Measurements from ENCODE around the gene GALNT2.
A peak's percentile ranks its signal among the peaks of the same experiment; 100 is the strongest.

Gene GALNT2

DNA sequence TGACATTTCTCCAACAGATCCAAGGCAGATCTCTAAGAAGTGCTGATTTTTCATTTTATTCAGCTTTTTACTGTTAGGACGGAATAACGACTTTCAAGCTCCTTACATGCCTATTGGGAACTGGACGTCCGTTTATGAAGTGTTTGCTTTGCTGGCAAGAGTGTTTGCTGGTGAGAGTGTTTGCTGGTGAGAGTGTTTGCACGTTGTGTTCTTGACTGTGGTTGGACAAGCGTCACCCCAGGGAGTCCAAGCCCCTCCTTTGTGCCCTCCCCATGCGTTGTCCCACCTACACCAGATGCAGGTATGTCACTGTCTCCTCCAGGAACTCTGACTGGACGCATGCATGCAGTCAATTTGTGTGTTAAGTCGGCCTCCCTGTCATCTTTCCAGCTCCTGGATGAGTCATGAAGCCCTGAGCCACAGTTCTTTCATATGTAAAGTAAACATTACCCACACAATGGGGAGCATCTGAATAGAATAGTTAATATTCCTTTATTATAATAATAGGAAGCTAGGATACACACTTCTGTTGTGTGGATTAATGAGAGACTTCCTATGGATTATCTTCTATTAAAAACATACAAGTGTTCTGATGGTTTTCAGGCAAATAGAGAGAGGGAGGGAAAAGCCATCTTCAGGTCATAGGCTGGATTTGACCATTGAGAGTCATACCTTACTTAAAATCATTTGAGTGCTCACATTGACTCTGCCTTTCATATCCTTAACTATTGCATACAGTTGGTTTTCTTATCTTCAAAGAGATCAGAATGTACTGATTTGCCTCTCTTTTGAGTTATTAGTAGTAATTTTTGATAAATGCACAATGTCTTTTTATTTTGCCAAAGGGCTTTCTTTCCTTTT lies 119.2 kb downstream of the GALNT2 start:
- no peaks in the 10 kb centered on the region for H3K27me3 ChIP-seq (ENCODE audit: insufficient read depth, low read length)
- no peaks in the 10 kb centered on the region for H3K9me3 ChIP-seq (ENCODE audit: insufficient read depth, low read depth, low read length)
- H3K4me3 ChIP-seq (ENCODE audit: low read length), result no peak overlapping the region
- peak overlapping the region; percentile 71 for H3K27ac ChIP-seq (ENCODE audit: low read depth, low read length)
- WGBS, result 35% methylated on average over 9 of the region's 9 CpGs
- peaks cover 3% of the 10 kb centered on the region; the same call in 1 of the 2 replicates for H3K36me3 ChIP-seq (ENCODE audit: insufficient read depth, low read length)
- peaks cover 25% of the 10 kb centered on the region for H3K4me1 ChIP-seq (ENCODE audit: insufficient read depth, low read length)
- peak overlapping the region; percentile 44; the same call in 1 of the 2 replicates for H3K9ac ChIP-seq (ENCODE audit: low read depth, low read length)

DNA sequence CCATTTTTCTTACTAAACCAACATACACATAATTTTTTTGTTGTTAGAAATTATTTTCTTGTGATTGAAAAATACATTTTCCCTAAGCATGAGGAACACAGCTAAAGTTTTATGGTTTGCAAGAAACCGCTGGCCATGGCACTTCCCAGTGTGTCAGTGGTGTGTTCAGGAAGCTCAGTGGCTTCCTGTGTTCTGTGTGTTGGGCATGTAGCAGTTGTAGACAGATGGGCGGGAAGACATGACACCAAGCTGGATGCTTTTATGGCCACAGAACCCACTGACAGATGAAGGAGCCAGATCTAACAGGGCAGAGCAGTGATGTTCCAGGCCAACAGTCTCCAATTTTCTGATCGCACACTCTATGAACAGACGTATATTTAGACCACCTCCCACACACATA lies 119.8 kb downstream of the GALNT2 start:
- Histone ChIP-seq H3K9me3 (ENCODE audit: insufficient read depth, low read depth, low read length) (no peaks in the 10 kb centered on the region), H3K4me3 (ENCODE audit: low read length) (no peak overlapping the region), H3K27me3 (ENCODE audit: insufficient read depth, low read length) (no peaks in the 10 kb centered on the region), H3K9ac (ENCODE audit: low read depth, low read length) (no peak overlapping the region), H3K27ac (ENCODE audit: low read depth, low read length) (peak overlapping the region; percentile 51), H3K36me3 (ENCODE audit: insufficient read depth, low read length) (peaks cover 3% of the 10 kb centered on the region; the same call in 1 of the 2 replicates), H3K4me1 (ENCODE audit: insufficient read depth, low read length) (peaks cover 25% of the 10 kb centered on the region)
- WGBS, result 80% methylated on average over 4 of the region's 4 CpGs

DNA sequence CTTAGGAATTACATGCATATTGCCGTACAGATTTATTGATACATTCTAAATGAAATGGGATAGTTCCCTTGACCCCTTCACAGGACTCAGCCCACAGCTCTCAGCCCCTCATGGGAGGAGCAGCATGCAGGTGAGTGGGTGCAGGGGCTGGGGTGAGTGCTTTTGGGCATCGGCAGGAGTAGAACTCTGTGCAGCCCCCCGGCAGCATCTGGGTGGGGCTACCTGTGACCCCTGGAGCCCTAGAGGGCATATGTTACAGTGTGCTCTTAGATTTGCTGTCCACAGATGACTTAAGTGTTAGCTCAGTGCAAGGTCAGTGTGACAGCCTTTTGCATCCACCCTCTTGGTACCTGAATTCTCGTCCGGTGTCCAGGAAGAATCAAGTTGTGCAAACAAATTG lies 120.3 kb downstream of the GALNT2 start:
- H3K9ac ChIP-seq (ENCODE audit: low read depth, low read length), result no peak overlapping the region
- H3K27ac ChIP-seq (ENCODE audit: low read depth, low read length), result no peak overlapping the region
- WGBS, result 96% methylated on average over 5 of the region's 5 CpGs
- H3K36me3 ChIP-seq (ENCODE audit: insufficient read depth, low read length), result peaks cover 3% of the 10 kb centered on the region; the same call in 1 of the 2 replicates
- H3K9me3 ChIP-seq (ENCODE audit: insufficient read depth, low read depth, low read length), result no peaks in the 10 kb centered on the region
- H3K4me3 ChIP-seq (ENCODE audit: low read length), result no peak overlapping the region
- H3K4me1 ChIP-seq (ENCODE audit: insufficient read depth, low read length), result peaks cover 25% of the 10 kb centered on the region
- no peaks in the 10 kb centered on the region for H3K27me3 ChIP-seq (ENCODE audit: insufficient read depth, low read length)

DNA sequence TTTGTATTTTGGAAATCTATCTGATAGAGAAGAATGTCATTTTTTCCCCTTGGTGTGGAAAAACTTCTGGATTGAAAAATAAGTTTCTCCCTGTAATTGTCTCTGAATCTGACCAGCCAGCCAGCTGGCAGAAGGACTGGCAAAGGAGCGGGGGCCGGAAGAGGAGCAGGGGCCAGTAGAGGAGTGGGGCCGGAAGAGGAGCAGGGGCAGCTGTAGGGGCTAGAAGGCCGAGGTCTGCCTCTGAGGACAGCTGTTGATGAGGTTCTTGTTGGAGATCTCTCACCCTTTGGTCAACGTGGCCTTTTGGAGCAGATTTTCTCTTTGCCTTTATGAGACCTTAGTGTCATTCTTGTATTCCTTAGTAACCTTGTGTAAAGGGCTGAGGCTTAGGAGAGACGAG lies 121.8 kb downstream of the GALNT2 start:
- no peak overlapping the region for H3K27ac ChIP-seq (ENCODE audit: low read depth, low read length)
- 83% methylated on average over 6 of the region's 6 CpGs for WGBS
- H3K36me3 ChIP-seq (ENCODE audit: insufficient read depth, low read length), result peaks cover 3% of the 10 kb centered on the region; the same call in 1 of the 2 replicates
- peaks cover 28% of the 10 kb centered on the region for H3K4me1 ChIP-seq (ENCODE audit: insufficient read depth, low read length)
- H3K9me3 ChIP-seq (ENCODE audit: insufficient read depth, low read depth, low read length), result no peaks in the 10 kb centered on the region
- no peak overlapping the region for H3K4me3 ChIP-seq (ENCODE audit: low read length)
- no peaks in the 10 kb centered on the region for H3K27me3 ChIP-seq (ENCODE audit: insufficient read depth, low read length)
- no peak overlapping the region for H3K9ac ChIP-seq (ENCODE audit: low read depth, low read length)

DNA sequence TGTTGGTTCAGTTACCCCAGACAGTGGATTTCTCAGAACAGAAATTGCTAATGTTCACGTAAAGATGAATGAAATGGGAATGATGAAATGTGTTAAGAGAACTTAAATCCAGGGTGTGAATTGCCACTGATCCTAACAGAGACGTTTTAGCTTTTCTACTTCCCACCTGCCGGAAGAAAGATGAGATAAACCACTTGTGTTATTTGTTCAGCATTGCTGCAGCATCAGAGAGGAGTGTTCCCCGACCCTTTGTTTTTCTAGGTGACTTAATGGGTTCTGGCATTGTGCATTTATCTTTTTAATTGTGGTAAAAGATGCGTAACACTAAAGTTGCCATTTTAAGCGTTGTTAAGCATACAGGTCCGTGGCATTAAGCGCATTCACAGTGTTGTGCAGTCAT lies 122.3 kb downstream of the GALNT2 start:
- Histone ChIP-seq H3K27ac (ENCODE audit: low read depth, low read length) (no peak overlapping the region), H3K9ac (ENCODE audit: low read depth, low read length) (no peak overlapping the region), H3K4me3 (ENCODE audit: low read length) (no peak overlapping the region), H3K4me1 (ENCODE audit: insufficient read depth, low read length) (peaks cover 28% of the 10 kb centered on the region), H3K27me3 (ENCODE audit: insufficient read depth, low read length) (no peaks in the 10 kb centered on the region), H3K36me3 (ENCODE audit: insufficient read depth, low read length) (peaks cover 3% of the 10 kb centered on the region; the same call in 1 of the 2 replicates), H3K9me3 (ENCODE audit: insufficient read depth, low read depth, low read length) (no peaks in the 10 kb centered on the region)
- 88% methylated on average over 8 of the region's 8 CpGs for WGBS

DNA sequence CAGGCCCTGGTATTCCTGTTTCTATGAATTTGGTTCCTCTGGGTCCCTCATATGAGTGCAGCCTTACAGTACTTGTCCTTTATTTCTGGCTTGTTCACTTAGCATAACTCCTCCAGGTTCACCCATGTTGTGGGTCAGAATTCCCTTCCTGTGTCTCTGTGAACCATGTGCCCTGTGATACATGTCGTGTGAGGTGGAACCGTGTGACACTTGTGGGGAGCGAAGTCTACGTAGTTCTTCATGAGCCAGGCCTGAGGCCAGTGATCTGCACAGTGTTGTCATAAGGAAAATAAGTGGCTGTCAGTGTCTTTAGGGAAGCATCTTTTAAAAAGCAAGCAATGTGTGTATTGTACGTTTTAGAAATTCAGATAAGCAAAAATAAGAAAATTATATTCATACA lies 122.8 kb downstream of the GALNT2 start:
- no peaks in the 10 kb centered on the region for H3K9me3 ChIP-seq (ENCODE audit: insufficient read depth, low read depth, low read length)
- H3K27me3 ChIP-seq (ENCODE audit: insufficient read depth, low read length), result no peaks in the 10 kb centered on the region
- 95% methylated on average over 4 of the region's 5 CpGs for WGBS
- H3K36me3 ChIP-seq (ENCODE audit: insufficient read depth, low read length), result peaks cover 3% of the 10 kb centered on the region; the same call in 1 of the 2 replicates
- peaks cover 25% of the 10 kb centered on the region for H3K4me1 ChIP-seq (ENCODE audit: insufficient read depth, low read length)
- no peak overlapping the region for H3K27ac ChIP-seq (ENCODE audit: low read depth, low read length)
- H3K4me3 ChIP-seq (ENCODE audit: low read length), result no peak overlapping the region
- no peak overlapping the region for H3K9ac ChIP-seq (ENCODE audit: low read depth, low read length)

DNA sequence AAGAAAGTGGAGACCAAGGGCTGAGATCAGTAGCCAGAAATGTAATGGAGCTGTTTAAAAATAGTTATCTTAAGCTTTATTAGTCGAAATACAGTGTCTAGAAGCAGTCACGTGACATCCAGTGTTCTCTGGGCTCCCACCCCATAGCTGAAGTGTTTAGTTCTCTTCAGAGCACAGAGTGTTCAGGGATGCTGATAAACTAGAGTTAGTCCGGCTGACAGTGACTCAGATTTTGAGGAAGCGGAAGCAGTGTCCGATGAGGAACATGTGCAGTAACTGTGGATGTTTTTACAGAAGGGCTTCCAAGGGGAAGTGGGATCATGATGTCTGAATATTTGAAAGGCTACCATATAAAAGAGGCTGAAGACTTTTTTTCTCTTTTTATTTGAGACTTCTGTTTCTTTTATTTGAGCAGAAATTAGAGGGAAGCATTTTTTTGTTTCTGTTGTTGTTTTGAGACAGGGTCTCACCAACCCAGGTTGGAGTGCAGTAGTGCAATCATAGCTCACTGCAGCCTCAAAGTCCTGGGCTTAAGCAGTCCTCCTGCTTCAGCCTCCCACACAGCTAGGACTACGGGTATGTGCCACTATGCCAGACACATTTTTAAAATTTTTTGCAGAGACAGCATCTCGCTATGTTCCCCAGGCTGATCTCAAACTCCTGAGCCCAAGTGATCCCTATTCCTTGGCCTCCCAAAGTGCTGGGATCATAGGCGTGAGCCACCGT lies 124.2 kb downstream of the GALNT2 start:
- H3K4me1 ChIP-seq (ENCODE audit: insufficient read depth, low read length), result peaks cover 11% of the 10 kb centered on the region
- H3K36me3 ChIP-seq (ENCODE audit: insufficient read depth, low read length), result peaks cover 3% of the 10 kb centered on the region; the same call in 1 of the 2 replicates
- WGBS, result 95% methylated on average over 9 of the region's 9 CpGs
- no peaks in the 10 kb centered on the region for H3K27me3 ChIP-seq (ENCODE audit: insufficient read depth, low read length)
- no peak overlapping the region for H3K9ac ChIP-seq (ENCODE audit: low read depth, low read length)
- H3K27ac ChIP-seq (ENCODE audit: low read depth, low read length), result no peak overlapping the region
- no peaks in the 10 kb centered on the region for H3K9me3 ChIP-seq (ENCODE audit: insufficient read depth, low read depth, low read length)
- H3K4me3 ChIP-seq (ENCODE audit: low read length), result no peak overlapping the region

DNA sequence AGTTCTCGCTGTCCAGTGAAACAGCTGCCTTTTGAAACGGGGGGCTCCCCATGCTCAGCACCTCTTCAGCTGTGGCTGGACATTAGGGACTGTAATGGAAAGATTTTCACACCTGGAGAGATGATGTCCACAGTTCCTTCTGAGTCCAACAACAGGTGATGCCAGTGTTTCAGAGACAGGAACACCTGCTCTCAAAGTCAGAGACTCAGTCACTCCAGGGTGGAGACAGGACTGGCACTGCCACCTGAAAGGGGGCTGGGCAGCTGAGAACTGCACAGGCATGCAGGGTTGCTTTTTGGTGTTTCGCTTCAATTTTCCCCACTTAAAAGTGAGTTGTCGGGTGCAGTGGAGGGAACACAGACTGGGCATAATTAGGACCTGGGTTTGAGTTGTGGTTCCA lies 124.8 kb downstream of the GALNT2 start:
- H3K27me3 ChIP-seq (ENCODE audit: insufficient read depth, low read length), result no peaks in the 10 kb centered on the region
- no peak overlapping the region for H3K4me3 ChIP-seq (ENCODE audit: low read length)
- H3K9ac ChIP-seq (ENCODE audit: low read depth, low read length), result no peak overlapping the region
- H3K9me3 ChIP-seq (ENCODE audit: insufficient read depth, low read depth, low read length), result no peaks in the 10 kb centered on the region
- H3K4me1 ChIP-seq (ENCODE audit: insufficient read depth, low read length), result peaks cover 5% of the 10 kb centered on the region; the same call in 1 of the 2 replicates
- H3K36me3 ChIP-seq (ENCODE audit: insufficient read depth, low read length), result peaks cover under 1% of the 10 kb centered on the region; the same call in 1 of the 2 replicates
- WGBS, result 96% methylated on average over 4 of the region's 4 CpGs
- no peak overlapping the region for H3K27ac ChIP-seq (ENCODE audit: low read depth, low read length)

DNA sequence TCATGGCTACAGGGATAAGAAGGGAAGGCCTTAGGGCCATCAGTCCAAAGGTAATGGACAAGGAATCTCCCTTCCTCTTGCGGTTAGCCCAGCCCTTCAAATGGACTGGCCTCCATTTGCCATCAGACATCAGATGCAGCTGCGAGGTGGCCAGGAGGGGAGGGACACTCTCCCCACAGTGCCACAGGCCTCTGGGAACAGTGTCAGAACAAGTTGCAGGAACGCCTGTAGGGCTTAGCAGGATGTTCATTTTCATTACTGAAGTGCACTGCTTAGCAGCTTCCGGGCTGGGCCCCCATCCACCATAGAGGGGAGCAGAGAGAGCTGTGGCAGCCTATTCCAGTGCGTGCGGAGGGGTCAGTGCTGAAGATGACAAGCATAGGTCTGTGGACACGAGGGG lies 127.5 kb downstream of the GALNT2 start:
- no peak overlapping the region for H3K9ac ChIP-seq (ENCODE audit: low read depth, low read length)
- WGBS, result 92% methylated on average over 7 of the region's 7 CpGs
- H3K9me3 ChIP-seq (ENCODE audit: insufficient read depth, low read depth, low read length), result no peaks in the 10 kb centered on the region
- 0 out of 2 replicates have a peak, but pooled peaks cover 4% of the 10 kb centered on the region for H3K4me1 ChIP-seq (ENCODE audit: insufficient read depth, low read length)
- H3K4me3 ChIP-seq (ENCODE audit: low read length), result no peak overlapping the region
- no peaks in the 10 kb centered on the region for H3K27me3 ChIP-seq (ENCODE audit: insufficient read depth, low read length)
- H3K36me3 ChIP-seq (ENCODE audit: insufficient read depth, low read length), result no peaks in the 10 kb centered on the region
- H3K27ac ChIP-seq (ENCODE audit: low read depth, low read length), result no peak overlapping the region

DNA sequence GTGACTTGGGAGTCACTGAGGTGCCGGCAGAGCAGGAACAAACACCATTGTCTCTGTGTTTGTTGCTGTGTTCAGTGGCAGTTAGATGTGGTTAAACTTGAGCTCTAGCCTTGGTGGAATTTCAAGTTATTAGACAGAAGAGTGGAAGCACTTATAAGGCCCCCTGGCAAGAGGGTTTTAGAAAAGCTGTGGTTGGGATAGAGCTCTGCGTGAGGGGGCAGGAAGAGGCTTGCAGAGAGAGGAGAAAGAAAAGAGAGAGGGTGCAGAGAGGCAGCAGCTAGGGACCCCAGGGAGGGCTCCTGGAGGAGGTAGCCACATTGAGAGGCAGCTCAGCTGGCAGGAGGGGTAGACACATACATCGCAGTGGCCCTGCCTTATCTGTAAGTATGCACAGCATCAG lies 128.2 kb downstream of the GALNT2 start:
- Histone ChIP-seq H3K27ac (ENCODE audit: low read depth, low read length) (no peak overlapping the region), H3K4me3 (ENCODE audit: low read length) (no peak overlapping the region), H3K9ac (ENCODE audit: low read depth, low read length) (no peak overlapping the region), H3K27me3 (ENCODE audit: insufficient read depth, low read length) (no peaks in the 10 kb centered on the region), H3K36me3 (ENCODE audit: insufficient read depth, low read length) (no peaks in the 10 kb centered on the region), H3K4me1 (ENCODE audit: insufficient read depth, low read length) (0 out of 2 replicates have a peak, but pooled peaks cover 4% of the 10 kb centered on the region), H3K9me3 (ENCODE audit: insufficient read depth, low read depth, low read length) (no peaks in the 10 kb centered on the region)
- 92% methylated on average over 3 of the region's 3 CpGs for WGBS

DNA sequence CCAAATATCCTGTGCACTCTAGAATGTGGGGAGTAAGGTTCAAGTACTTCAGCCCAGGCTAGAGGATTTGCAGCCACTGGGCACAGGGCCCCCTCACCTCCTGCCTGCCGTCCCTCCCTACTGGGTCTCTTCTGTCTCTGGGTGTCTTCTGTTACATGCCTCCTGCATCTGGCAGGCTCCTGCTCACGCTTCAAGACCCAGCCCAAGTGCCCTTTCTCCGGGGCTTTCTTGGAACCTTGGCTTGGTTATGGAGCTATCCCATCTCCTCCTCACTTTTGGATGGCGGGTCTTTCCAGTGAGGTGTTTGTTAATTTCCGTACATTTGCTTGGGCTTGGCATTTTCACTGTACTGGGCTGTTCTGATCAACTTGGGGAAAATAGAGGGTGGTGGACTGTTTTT lies 129.0 kb downstream of the GALNT2 start:
- no peak overlapping the region for H3K4me3 ChIP-seq (ENCODE audit: low read length)
- no peaks in the 10 kb centered on the region for H3K9me3 ChIP-seq (ENCODE audit: insufficient read depth, low read depth, low read length)
- no peak overlapping the region for H3K27ac ChIP-seq (ENCODE audit: low read depth, low read length)
- H3K9ac ChIP-seq (ENCODE audit: low read depth, low read length), result no peak overlapping the region
- no peaks in the 10 kb centered on the region for H3K27me3 ChIP-seq (ENCODE audit: insufficient read depth, low read length)
- H3K36me3 ChIP-seq (ENCODE audit: insufficient read depth, low read length), result no peaks in the 10 kb centered on the region
- peaks cover 4% of the 10 kb centered on the region; the same call in 1 of the 2 replicates for H3K4me1 ChIP-seq (ENCODE audit: insufficient read depth, low read length)
- 96% methylated on average over 5 of the region's 5 CpGs for whole genome bisulfite sequencing
